Stimulated activated CD8-positive, alpha-beta memory T cell treated with anti-CD3 and anti-CD28 coated beads, Interleukin-7, amount 100 ng/mL, for 4 hours (primary cell): ENCODE results near the gene CRABP1.
"Not testable (repeated sequence)": the region's sequence is repeated elsewhere in the genome, so short reads cannot be mapped to it uniquely, and the experiment has no call there.

ENCODE experiments used
- DNase-seq, 2 donors: peaks; one replicate each; pipeline ENCODE4 v3.0.0-alpha.2; 2020; ENCODE audit warnings: low read depth in 2 of 2

The CRABP1 gene

GRCh38 chr15:78374436-78375393 lies 34.6 kb downstream of the CRABP1 start:
- DNase-seq, result no peak

- not testable (repeated sequence) for DNase-seq
Observed at GRCh38 chr15:78380143-78380542, 40.0 kb downstream of the CRABP1 start.

GRCh38 chr15:78382114-78382880 lies 42.1 kb downstream of the CRABP1 start:
- no peak for DNase-seq

GRCh38 chr15:78384651-78385050 lies 44.5 kb downstream of the CRABP1 start:
- DNase-seq, result no peak

- DNase-seq, result no peak
Observed at GRCh38 chr15:78387246-78388037, 47.3 kb downstream of the CRABP1 start.

- no peak for DNase-seq
Observed at GRCh38 chr15:78388865-78389264, 48.7 kb downstream of the CRABP1 start.

GRCh38 chr15:78389322-78389721 lies 49.2 kb downstream of the CRABP1 start:
- no peak for DNase-seq

- DNase-seq, result no peak
Observed at GRCh38 chr15:78389738-78390137, 49.6 kb downstream of the CRABP1 start.

- no peak for DNase-seq
Observed at GRCh38 chr15:78390242-78390641, 50.1 kb downstream of the CRABP1 start.

GRCh38 chr15:78390826-78391225 lies 50.7 kb downstream of the CRABP1 start:
- DNase-seq, result no peak

- no peak for DNase-seq
Observed at GRCh38 chr15:78391781-78392180, 51.6 kb downstream of the CRABP1 start.

- no peak for DNase-seq
Observed at GRCh38 chr15:78392430-78392829, 52.3 kb downstream of the CRABP1 start.

- no peak for DNase-seq
Observed at GRCh38 chr15:78393137-78393536, 53.0 kb downstream of the CRABP1 start.

GRCh38 chr15:78394026-78394425 lies 53.9 kb downstream of the CRABP1 start:
- DNase-seq, result no peak

- DNase-seq, result no peak
Observed at GRCh38 chr15:78394981-78395616, 54.9 kb downstream of the CRABP1 start.

- no peak for DNase-seq
Observed at GRCh38 chr15:78396186-78396814, 56.1 kb downstream of the CRABP1 start.

- DNase-seq, result no peak
Observed at GRCh38 chr15:78396976-78397375, 56.8 kb downstream of the CRABP1 start.

GRCh38 chr15:78397382-78397781 lies 57.2 kb downstream of the CRABP1 start:
- no peak for DNase-seq
